Retinal pigment epithelial cell (primary cell): ENCODE results near the gene SBK3.
"Not testable (repeated sequence)": the region's sequence is repeated elsewhere in the genome, so short reads cannot be mapped to it uniquely, and the experiment has no call there.

Experiments
- DNase-seq: peaks from one replicate; pipeline ENCODE4 v3.0.0-alpha.2; 2010; ENCODE audit warnings: low read depth
- H3K4me3 ChIP-seq: 2 replicates; pipeline ENCODE4 v1.5.1; 2011; ENCODE audit warnings: mild to moderate bottlenecking, low read length, control low read depth, moderate library complexity
- CTCF ChIP-seq: conservative IDR thresholded peaks from 2 replicates; pipeline ENCODE4 v1.5.1; 2011; ENCODE audit warnings: low read depth, low read length, control low read depth, inconsistent platforms

SBK3 gene

GRCh38 chr19:55537741-55538111 lies 7.6 kb downstream of the SBK3 start:
- TF ChIP-seq CTCF = no peak
- DNase-seq = no peak
- no peak overlapping the region for H3K4me3 ChIP-seq

DNA sequence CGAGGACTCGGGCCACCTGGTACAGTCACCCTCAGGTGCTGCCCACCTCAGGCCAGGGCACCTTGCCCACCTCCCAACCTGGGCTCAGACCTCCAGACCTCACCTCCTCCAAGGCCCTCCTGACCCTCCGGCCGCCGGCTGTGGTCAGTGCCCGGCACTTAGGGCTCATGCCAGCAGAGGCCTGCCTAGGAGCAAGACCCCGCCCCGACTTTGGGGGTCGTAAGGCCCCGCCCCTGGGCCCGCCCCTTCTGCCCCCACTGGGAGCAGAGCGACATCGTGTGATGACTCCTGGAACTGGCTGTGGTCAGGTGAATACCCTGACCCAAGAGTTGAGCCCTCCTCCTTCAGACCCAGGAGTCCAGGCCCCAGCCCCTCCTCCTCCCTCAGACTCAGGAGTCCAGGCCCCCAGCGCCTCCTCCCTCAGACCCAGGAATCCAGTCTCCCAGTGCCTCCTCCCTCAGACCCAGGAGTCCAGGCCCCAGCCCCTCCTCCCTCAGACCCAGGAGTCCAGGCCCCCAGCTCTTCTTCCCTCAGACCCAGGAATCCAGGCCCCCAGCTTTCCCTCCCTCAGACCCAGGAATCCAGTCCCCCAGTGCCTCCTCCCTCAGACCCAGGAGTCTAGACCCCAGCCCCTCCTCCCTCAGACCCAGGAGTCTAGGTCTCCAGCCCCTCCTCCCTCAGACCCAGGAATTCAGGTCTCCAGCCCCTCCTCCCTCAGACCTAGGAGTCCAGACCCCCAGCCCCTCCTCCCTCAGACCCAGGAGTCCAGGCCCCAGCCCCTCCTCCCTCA lies 8.2 kb downstream of the SBK3 start, which contains the start of gene SBK2:
TSS of gene SBK2 (minus strand) at position 183 of the 790 bp plus-strand sequence. CDS start 839 bp downstream, outside the sequence.
- H3K4me3 ChIP-seq = no peak within 1 kb of the TSS
- DNase-seq = no peak
- peak; percentile 37 for TF ChIP-seq CTCF

GRCh38 chr19:55536366-55536765 lies 9.0 kb downstream of the SBK3 start:
- DNase-seq = no peak
- TF ChIP-seq CTCF = no peak

DNA sequence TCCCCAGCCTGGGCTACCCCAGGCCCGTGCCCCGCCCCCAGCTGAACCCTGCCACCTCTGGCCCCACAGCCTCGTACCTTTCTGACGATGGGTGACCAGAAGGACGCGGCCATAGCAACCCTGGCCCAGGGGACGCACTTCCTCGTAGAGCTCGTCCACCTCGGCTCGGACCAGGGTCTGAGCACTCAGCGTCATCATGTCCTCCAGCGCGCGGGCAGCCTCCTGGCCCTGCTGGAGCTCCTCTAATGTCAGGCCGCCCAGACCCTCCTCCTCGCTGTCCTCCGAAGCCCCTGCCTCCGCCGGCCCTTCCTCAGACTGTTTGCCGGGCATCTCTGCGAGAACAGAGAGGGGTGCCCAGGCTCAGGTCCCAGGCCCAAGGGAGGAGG lies 9.4 kb downstream of the SBK3 start:
- TF ChIP-seq CTCF = no peak
- DNase-seq = no peak
- H3K4me3 ChIP-seq = no peak overlapping the region

More at GRCh38 chr19:55536366-55536765, 9.0 kb downstream of the SBK3 start:
- H3K4me3 ChIP-seq = no peak overlapping the region

GRCh38 chr19:55535173-55535964 lies 10.0 kb downstream of the SBK3 start:
- no peak overlapping the region for H3K4me3 ChIP-seq
- no peak for TF ChIP-seq CTCF
- DNase-seq = no peak

DNA sequence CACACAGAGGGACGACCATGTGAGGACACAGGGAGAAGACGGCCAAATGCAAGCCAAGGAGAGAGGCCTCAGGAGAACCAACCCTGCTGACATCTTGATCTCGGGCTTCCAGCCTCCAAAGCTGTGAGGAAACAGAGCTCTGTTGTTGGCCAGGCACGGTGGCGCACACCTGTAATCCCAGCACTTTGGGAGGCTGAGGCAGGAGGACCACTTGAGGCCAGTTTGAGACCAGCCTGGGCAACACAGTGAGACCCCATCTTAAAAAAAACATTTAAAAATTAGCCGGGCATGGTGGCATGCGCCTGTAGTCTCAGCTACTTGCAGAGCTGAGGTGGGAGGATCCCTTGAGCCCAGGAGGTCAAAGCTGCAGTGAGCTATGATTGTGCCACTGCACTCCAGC lies 11.1 kb downstream of the SBK3 start:
- not testable (repeated sequence) for H3K4me3 ChIP-seq, DNase-seq

GRCh38 chr19:55530996-55531395 lies 14.3 kb downstream of the SBK3 start:
- DNase-seq = no peak
- H3K4me3 ChIP-seq = no peak overlapping the region
- TF ChIP-seq CTCF = no peak
